Stimulated activated CD4-positive, alpha-beta T cell treated with anti-CD3 and anti-CD28 coated beads, Interleukin-4, amount 100 ng/mL, for 1 hour (primary cell): ENCODE results near the gene TMEM179.
A peak's percentile ranks its signal among the peaks of the same experiment; 100 is the strongest.

Experiments used
- DNase-seq: peaks from one replicate; pipeline ENCODE4 v3.0.0-alpha.2; 2020

Gene TMEM179

GRCh38 chr14:104554088-104554607 lies 50.4 kb downstream of the TMEM179 start:
- DNase-seq, result peak; percentile 0

GRCh38 chr14:104553166-104554087 lies 51.1 kb downstream of the TMEM179 start:
- peak; percentile 0 for DNase-seq

GRCh38 chr14:104552738-104553125 lies 51.8 kb downstream of the TMEM179 start:
- DNase-seq, result no peak

- DNase-seq, result no peak
Observed at GRCh38 chr14:104551851-104552737, 52.5 kb downstream of the TMEM179 start.

- no peak for DNase-seq
Observed at GRCh38 chr14:104550861-104551728, 53.5 kb downstream of the TMEM179 start.

GRCh38 chr14:104550340-104550860 lies 54.2 kb downstream of the TMEM179 start:
- DNase-seq, result no peak

GRCh38 chr14:104549536-104550339 lies 54.8 kb downstream of the TMEM179 start:
- DNase-seq, result no peak

- DNase-seq, result no peak
Observed at GRCh38 chr14:104548802-104549535, 55.6 kb downstream of the TMEM179 start.

GRCh38 chr14:104547998-104548700 lies 56.4 kb downstream of the TMEM179 start:
- DNase-seq, result no peak

- DNase-seq, result no peak
Observed at GRCh38 chr14:104547310-104547997, 57.1 kb downstream of the TMEM179 start.

- DNase-seq, result no peak
Observed at GRCh38 chr14:104546591-104547309, 57.8 kb downstream of the TMEM179 start.

- no peak for DNase-seq
Observed at GRCh38 chr14:104545942-104546501, 58.5 kb downstream of the TMEM179 start.

GRCh38 chr14:104545151-104545941 lies 59.2 kb downstream of the TMEM179 start:
- no peak for DNase-seq

- no peak for DNase-seq
Observed at GRCh38 chr14:104544362-104544961, 60.1 kb downstream of the TMEM179 start.

GRCh38 chr14:104542871-104543830 lies 61.4 kb downstream of the TMEM179 start:
- no peak for DNase-seq
